ENCODE data around the gene TYW1. TPM values are rescaled to one million over a fixed set of nuclear protein-coding genes. Genes with fewer than 3 reads are reported as not detected.
"Not testable (repeated sequence)": the region's sequence is repeated elsewhere in the genome, so short reads cannot be mapped to it uniquely, and the experiment has no call there.

TYW1 gene
- total and polyA plus RNA-seq, 2 of the 8 experiments (the other 6 are each of a cell fraction or from before 2014, with no cell fraction given) = 8.8 to 16.2 TPM

GRCh38 chr7:67120491-67120890 lies 123.9 kb downstream of the TYW1 start:
- H3K36me3 ChIP-seq (ENCODE audit: control insufficient read depth in 2 of 4, insufficient read depth in 4 of 4, low read length in 3 of 4); H3K56ac ChIP-seq (replicated peaks; ENCODE audit: insufficient read length, low read depth, low read length); H2AFZ ChIP-seq (ENCODE audit: low read length); CTCF ChIA-PET (ENCODE audit: partially characterized antibody); H3K4ac ChIP-seq (replicated peaks; ENCODE audit: insufficient read length, low read depth, low read length); H3K79me1 ChIP-seq (ENCODE audit: low read depth, low read length); H3K79me2 ChIP-seq (ENCODE audit: control insufficient read depth in 1 of 2, insufficient read depth in 2 of 2, low read length in 2 of 2); H2BK15ac ChIP-seq (ENCODE audit: low read length); H3K14ac ChIP-seq (ENCODE audit: insufficient read length); H3K27me3 ChIP-seq (replicated peaks in 1 of 4; ENCODE audit: control insufficient read depth in 3 of 4, extremely low read depth in 1 of 4, insufficient read depth in 3 of 4, low read length in 3 of 4); H4K5ac ChIP-seq (ENCODE audit: insufficient read length, low read depth, low read length); H3K23ac ChIP-seq (ENCODE audit: insufficient read length); H2BK20ac ChIP-seq (ENCODE audit: low read length); H2BK12ac ChIP-seq (ENCODE audit: low read depth, low read length); H3K18ac ChIP-seq (ENCODE audit: extremely low read depth, low read length); H2BK120ac ChIP-seq (replicated peaks; ENCODE audit: low read depth, low read length); POLR2A ChIA-PET (ENCODE audit: partially characterized antibody); H2AK5ac ChIP-seq (ENCODE audit: low read depth, low read length); H4K91ac ChIP-seq (replicated peaks; ENCODE audit: insufficient read length, low read length); H3K27ac ChIP-seq (ENCODE audit: low read depth, low read length); H3K9ac ChIP-seq (replicated peaks in 1 of 4; ENCODE audit: extremely low read depth in 1 of 4, low read depth in 3 of 4, low read length in 3 of 4); H3K23me2 ChIP-seq (ENCODE audit: low read depth, low read length); DNase-seq (ENCODE audit: low read depth in 1 of 2, low spot score in 2 of 2); H4K8ac ChIP-seq (ENCODE audit: extremely low read depth, insufficient read depth, low read length); H3K4me3 ChIP-seq (ENCODE audit: extremely low read depth in 1 of 4, insufficient read depth in 2 of 4, low read depth in 3 of 4, low read length in 4 of 4); H2BK5ac ChIP-seq (ENCODE audit: low read depth, low read length); H3K9me3 ChIP-seq (ENCODE audit: insufficient read depth in 2 of 2, low read depth in 1 of 2, low read length in 1 of 2); H3K4me1 ChIP-seq (replicated peaks in 1 of 4; ENCODE audit: control insufficient read depth in 3 of 4, insufficient read depth in 4 of 4, low read length in 3 of 4); H3K4me2 ChIP-seq (ENCODE audit: insufficient read depth in 1 of 2, low read depth in 2 of 2, low read length in 2 of 2); H4K20me1 ChIP-seq (replicated peaks in 1 of 2; ENCODE audit: control insufficient read depth in 1 of 2, insufficient read depth in 2 of 2, low read length in 2 of 2): not testable (repeated sequence)
- peak; percentile 32 for FAIRE-seq
- whole genome bisulfite sequencing, 2 experiments (ENCODE audit: extremely low coverage in 1 of 2, insufficient coverage in 1 of 2, insufficient read length in 1 of 2, insufficient replicate concordance in 2 of 2, low coverage in 1 of 2, low lambda C conversion rate in 2 of 2, missing lambda C conversion rate in 1 of 2) = 41% methylated on average over 2 of the region's 2 CpGs; no CpG with 5 or more reads in 1 of the 2 experiments

- H2BK5ac ChIP-seq (ENCODE audit: low read depth, low read length); H4K20me1 ChIP-seq (replicated peaks in 1 of 2; ENCODE audit: control insufficient read depth in 1 of 2, insufficient read depth in 2 of 2, low read length in 2 of 2); H2BK120ac ChIP-seq (replicated peaks; ENCODE audit: low read depth, low read length); H3K4ac ChIP-seq (replicated peaks; ENCODE audit: insufficient read length, low read depth, low read length); H3K9ac ChIP-seq (replicated peaks in 1 of 4; ENCODE audit: extremely low read depth in 1 of 4, low read depth in 3 of 4, low read length in 3 of 4); H4K91ac ChIP-seq (replicated peaks; ENCODE audit: insufficient read length, low read length); H2BK20ac ChIP-seq (ENCODE audit: low read length); H4K8ac ChIP-seq (ENCODE audit: extremely low read depth, insufficient read depth, low read length); H2AFZ ChIP-seq (ENCODE audit: low read length); POLR2A ChIA-PET (ENCODE audit: partially characterized antibody); H3K14ac ChIP-seq (ENCODE audit: insufficient read length); H3K79me1 ChIP-seq (ENCODE audit: low read depth, low read length); H3K27ac ChIP-seq (ENCODE audit: low read depth, low read length); H2AK5ac ChIP-seq (ENCODE audit: low read depth, low read length); FAIRE-seq; H3K9me3 ChIP-seq (ENCODE audit: insufficient read depth in 2 of 2, low read depth in 1 of 2, low read length in 1 of 2); H3K36me3 ChIP-seq (ENCODE audit: control insufficient read depth in 2 of 4, insufficient read depth in 4 of 4, low read length in 3 of 4); H3K4me1 ChIP-seq (replicated peaks in 1 of 4; ENCODE audit: control insufficient read depth in 3 of 4, insufficient read depth in 4 of 4, low read length in 3 of 4); H2BK15ac ChIP-seq (ENCODE audit: low read length); H3K23ac ChIP-seq (ENCODE audit: insufficient read length); H3K79me2 ChIP-seq (ENCODE audit: control insufficient read depth in 1 of 2, insufficient read depth in 2 of 2, low read length in 2 of 2); H3K18ac ChIP-seq (ENCODE audit: extremely low read depth, low read length); H3K4me3 ChIP-seq (ENCODE audit: extremely low read depth in 1 of 4, insufficient read depth in 2 of 4, low read depth in 3 of 4, low read length in 4 of 4); H3K4me2 ChIP-seq (ENCODE audit: insufficient read depth in 1 of 2, low read depth in 2 of 2, low read length in 2 of 2); H4K5ac ChIP-seq (ENCODE audit: insufficient read length, low read depth, low read length); H2BK12ac ChIP-seq (ENCODE audit: low read depth, low read length); H3K27me3 ChIP-seq (replicated peaks in 1 of 4; ENCODE audit: control insufficient read depth in 3 of 4, extremely low read depth in 1 of 4, insufficient read depth in 3 of 4, low read length in 3 of 4); H3K56ac ChIP-seq (replicated peaks; ENCODE audit: insufficient read length, low read depth, low read length); CTCF ChIA-PET (ENCODE audit: partially characterized antibody); DNase-seq (ENCODE audit: low read depth in 1 of 2, low spot score in 2 of 2); H3K23me2 ChIP-seq (ENCODE audit: low read depth, low read length): not testable (repeated sequence)
- 89% methylated on average over 5 of the region's 5 CpGs; no CpG with 5 or more reads in 1 of the 2 experiments for WGBS, 2 experiments (ENCODE audit: extremely low coverage in 1 of 2, insufficient coverage in 1 of 2, insufficient read length in 1 of 2, insufficient replicate concordance in 2 of 2, low coverage in 1 of 2, low lambda C conversion rate in 2 of 2, missing lambda C conversion rate in 1 of 2)
Measured at GRCh38 chr7:67128257-67128656, 131.6 kb downstream of the TYW1 start.

All from H1 (cell line).